K562 (cell line): ENCODE data around the gene CDC6. TPM values are rescaled to one million over a fixed set of nuclear protein-coding genes. Genes with fewer than 3 reads are reported as not detected.

Experiments
- ATAC-seq: fragments of 200-7000 bp; cut with Tn5 transposase; 3 replicates; pipeline ENCODE4 v1.9.1; 2020; ENCODE audit warnings: moderate library complexity
- BruUV-seq: library from RNA; stranded (reverse); fragments of 400-500 nt; replicated peaks from 2 replicates; lab custom pipeline; 2021; lab: Mats Ljungman, UMichigan
- CTCF ChIA-PET: fragments of 300-600 bp; formaldehyde crosslinking; extraction: SDS; loops from one replicate; lab custom pipeline; 2021; ENCODE audit warnings: low intra/inter-chr PET ratio; lab: Yijun Ruan, JAX
- POLR2A ChIA-PET: fragments of 300-600, 350-650 bp; sonication (Branson Sonifier 250); formaldehyde crosslinking; extraction: SDS; loops from one replicate; lab custom pipeline; 2021; ENCODE audit warnings: antibody characterized with exemption, inconsistent platforms; lab: Yijun Ruan, JAX
- DNase-seq, 4 experiments: peaks; one replicate each; pipeline versions ENCODE4 v3.0.0 to v3.0.0-alpha.2; 2011 to 2018; ENCODE audit warnings: low spot score in 3 of 4, mixed read lengths in 3 of 4; ENCODE audit errors: extremely low read depth in 1 of 4
- FAIRE-seq: peaks from 2 replicates; lab custom pipeline; 2011; peaks lifted over from hg19 to GRCh38; lab: Jason Lieb, UNC
- H2AFZ ChIP-seq: 2 replicates; pipeline ENCODE4 v1.6.0; 2011; ENCODE audit warnings: low read depth, low read length, control low read depth, inconsistent platforms
- H3K27ac ChIP-seq: fragments of 200-600 bp; 3 replicates; pipeline ENCODE4 v1.8.0; 2011; ENCODE audit warnings: low read depth, mild to moderate bottlenecking, control low read depth, inconsistent platforms, low read length, moderate library complexity, mixed read lengths; ENCODE audit errors: extremely low read depth
- H3K27me3 ChIP-seq, 2 experiments: fragments of 300-600 bp in 1 of 2; 2 replicates in 1 of 2; 3 replicates in 1 of 2; pipeline versions ENCODE4 v1.6.0 to v1.8.0; 2011; ENCODE audit warnings: inconsistent platforms in 2 of 2, low read length in 2 of 2, mild to moderate bottlenecking in 1 of 2, mixed read lengths in 1 of 2, moderate library complexity in 1 of 2; ENCODE audit not compliant: control insufficient read depth in 2 of 2, insufficient read depth in 2 of 2
- H3K36me3 ChIP-seq: fragments of 300-600 bp; 3 replicates; pipeline ENCODE4 v1.8.0; 2011; ENCODE audit warnings: mild to moderate bottlenecking, low read length, inconsistent platforms; ENCODE audit not compliant: control insufficient read depth, insufficient read depth
- H3K4me1 ChIP-seq, 2 experiments: fragments of 200-600 bp in 1 of 2; replicated peaks in 1 of 2; 2 replicates in 1 of 2; 3 replicates in 1 of 2; pipeline versions ENCODE4 v1.5.1 to v1.8.0; 2011; ENCODE audit warnings: inconsistent platforms in 2 of 2, low read length in 2 of 2, mild to moderate bottlenecking in 1 of 2, mixed read lengths in 1 of 2, moderate library complexity in 1 of 2; ENCODE audit not compliant: control insufficient read depth in 2 of 2, insufficient read depth in 2 of 2
- H3K4me2 ChIP-seq: 2 replicates; pipeline ENCODE4 v1.6.1; 2011; ENCODE audit warnings: low read length, control low read depth, inconsistent platforms, mixed read lengths; ENCODE audit not compliant: insufficient read depth
- H3K4me3 ChIP-seq: fragments of 200-600 bp; sonication (generic), shearing (Covaris generic); 2 replicates; pipeline ENCODE4 v1.5.1; 2016; ENCODE audit warnings: control low read depth, inconsistent platforms
- H3K79me2 ChIP-seq: fragments of 200-600 bp; 3 replicates; pipeline ENCODE4 v1.8.0; 2011; ENCODE audit warnings: low read length, inconsistent platforms; ENCODE audit not compliant: control insufficient read depth, insufficient read depth
- H3K9ac ChIP-seq, 2 experiments: 2 replicates each; pipeline versions ENCODE4 v1.6.0 to v1.6.1; 2011; ENCODE audit warnings: low read depth in 2 of 2, low read length in 2 of 2, control low read depth in 1 of 2, inconsistent platforms in 1 of 2, mild to moderate bottlenecking in 1 of 2, mixed read lengths in 1 of 2; ENCODE audit not compliant: insufficient read depth in 1 of 2
- H3K9me1 ChIP-seq: one replicate; pipeline ENCODE4 v1.6.0; 2011; ENCODE audit warnings: inconsistent platforms, mild to moderate bottlenecking, low read length, moderate library complexity; ENCODE audit not compliant: control insufficient read depth, insufficient read depth
- H3K9me3 ChIP-seq: replicated peaks from 2 replicates; pipeline ENCODE4 v1.5.1; 2011; ENCODE audit warnings: low read depth, low read length, inconsistent platforms; ENCODE audit not compliant: control insufficient read depth, insufficient read depth
- H4K20me1 ChIP-seq: replicated peaks from 2 replicates; pipeline ENCODE4 v1.6.1; 2011; ENCODE audit warnings: low read length, inconsistent platforms, mixed read lengths; ENCODE audit not compliant: control insufficient read depth, insufficient read depth
- ATF1 ChIP-seq, 2 experiments: fragments of 450-650 bp in 1 of 2; IDR thresholded peaks; 2 replicates each; pipeline ENCODE4 v1.6.1; 2016; ENCODE audit warnings: missing compliant biosample characterization in 1 of 2, missing genetic modification characterization in 1 of 2
- CEBPB ChIP-seq: fragments of 450-650 bp; IDR thresholded peaks from 2 replicates; pipeline ENCODE4 v1.6.1; 2016; ENCODE audit warnings: missing genetic modification characterization, missing compliant biosample characterization
- CEBPG ChIP-seq, 3 experiments: fragments of 200-800 bp in 1 of 3; sonication (Bioruptor generic) in 1 of 3; sonication (generic) in 1 of 3; formaldehyde crosslinking in 1 of 3; IDR thresholded peaks in 2 of 3; conservative IDR thresholded peaks in 1 of 3; 2 replicates each; pipeline versions ENCODE4 v1.6.1 to v1.8.0; 2016 to 2022; ENCODE audit warnings: missing compliant biosample characterization in 2 of 3, missing genetic modification characterization in 2 of 3, mild to moderate bottlenecking in 1 of 3, missing genetic modification reagents in 1 of 3
- KAT7 ChIP-seq: sonication (generic); formaldehyde crosslinking; IDR thresholded peaks from 2 replicates; pipeline ENCODE4 v1.8.0; 2022; ENCODE audit warnings: missing genetic modification reagents, mild to moderate bottlenecking, borderline replicate concordance
- LEF1 ChIP-seq: fragments of 450-650 bp; IDR thresholded peaks from 2 replicates; pipeline ENCODE4 v1.6.1; 2016; ENCODE audit warnings: mild to moderate bottlenecking
- MAFG ChIP-seq: fragments of 450-650 bp; conservative IDR thresholded peaks from 2 replicates; pipeline ENCODE4 v1.6.1; 2016; ENCODE audit warnings: missing genetic modification characterization, missing compliant biosample characterization
- NCOA4 ChIP-seq: fragments of 450-650 bp; IDR thresholded peaks from 2 replicates; pipeline ENCODE4 v1.6.1; 2018; ENCODE audit warnings: mild to moderate bottlenecking; ENCODE audit not compliant: partially characterized antibody
- NCOR1 ChIP-seq: fragments of 450-650 bp; IDR thresholded peaks from 2 replicates; pipeline ENCODE4 v1.6.1; 2016; ENCODE audit warnings: mild to moderate bottlenecking, moderate library complexity
- RBM22 ChIP-seq: fragments of 200-400 bp; formaldehyde crosslinking; IDR thresholded peaks from 2 replicates; pipeline ENCODE4 v1.6.1; 2018; ENCODE audit warnings: low read length, low read depth; ENCODE audit not compliant: poor library complexity, severe bottlenecking
- SMAD4 ChIP-seq: fragments of 250-450 bp; sonication (Bioruptor Pico); conservative IDR thresholded peaks from 2 replicates; pipeline ENCODE4 v1.8.0; 2021; ENCODE audit warnings: inconsistent platforms, mild to moderate bottlenecking, moderate library complexity
- TAL1 ChIP-seq: fragments of 450-650 bp; IDR thresholded peaks from 2 replicates; pipeline ENCODE4 v1.6.1; 2016; ENCODE audit warnings: mild to moderate bottlenecking
- ZNF316 ChIP-seq: fragments of 450-650 bp; IDR thresholded peaks from 2 replicates; pipeline ENCODE4 v1.6.1; 2016
- WGBS: fragments of 100-300 bp; shearing (Covaris generic); methylation state at CpG from one replicate; pipeline ENCODE4 v1.1.6; 2016; ENCODE audit warnings: low coverage, mixed read lengths; ENCODE audit not compliant: insufficient coverage; ENCODE audit errors: missing lambda C conversion rate; 5-methylcytosine and 5-hydroxymethylcytosine counted together
- in situ Hi-C: fragments of 300-500 bp; cut with MboI; formaldehyde crosslinking; loops from 4 replicates; pipeline ENCODE4 v1.15.0; 2018; ENCODE audit warnings: inconsistent platforms, mixed read lengths
- intact Hi-C: fragments of 100-400 bp; cut with micrococcal nuclease; formaldehyde crosslinking; loops from 2 replicates; pipeline ENCODE4 v1.14.2; 2022
- polyA plus RNA-seq, 8 experiments: library from polyadenylated mRNA; depleted of rRNA in 4 of 8; stranded (reverse) in 5 of 8; unstranded in 3 of 8; fragments of >200 nt; fragmentation: Nextera tagmentation in 2 of 8; fragmentation: Illumina TruSeq in 1 of 8; extraction: Ambion mirVana in 2 of 8; extraction: Trizol in 1 of 8; gene quantifications; 2 replicates each; pipeline versions ENCODE4 v1.2.1 to v1.2.3, GENCODE V29; 2011 to 2014; ENCODE audit warnings: inconsistent platforms in 1 of 8, missing spikeins in 1 of 8
- total RNA-seq, 7 experiments: library from RNA; depleted of rRNA in 6 of 7; stranded (reverse); fragments of >200 nt in 6 of 7; fragmentation: Illumina TruSeq in 2 of 7; extraction: Trizol in 2 of 7; gene quantifications; 2 replicates each; pipeline versions ENCODE4 v1.2.1 to v1.2.3, GENCODE V29; 2011 to 2021; ENCODE audit warnings: low replicate concordance in 1 of 7
- TF ChIP-seq, protein P1 (sequence below): fragments of 450-650 bp; formaldehyde crosslinking; conservative IDR thresholded peaks from 2 replicates; pipeline ENCODE4 v1.4.0; 2022; ENCODE audit warnings: mild to moderate bottlenecking, missing genetic modification characterization

Gene CDC6
- total and polyA plus RNA-seq, 9 of the 15 experiments (the other 6 are each of a cell fraction or from before 2014, with no cell fraction given), result 29.6 to 141 (median 106) TPM

DNA sequence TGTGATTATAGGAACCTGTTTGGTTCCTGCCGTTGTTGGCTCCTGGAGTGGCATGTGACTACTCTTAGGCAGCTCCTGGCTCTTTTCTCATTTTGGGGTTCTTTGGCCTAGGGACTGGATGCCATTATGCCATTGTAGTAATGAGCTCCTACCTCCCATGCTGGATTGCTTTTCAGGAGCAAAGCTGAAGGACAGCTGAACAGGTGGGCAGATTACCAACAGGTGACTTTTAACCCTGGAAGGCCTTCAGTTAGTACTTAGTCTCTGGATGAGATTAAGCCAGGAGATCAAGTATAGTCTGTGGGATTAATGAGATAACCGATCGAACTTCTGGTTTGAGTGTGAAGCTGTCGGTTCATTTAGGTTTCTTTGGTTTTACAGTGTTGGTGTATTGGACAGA is 43.4 kb upstream of the CDC6 start:
- H3K27ac ChIP-seq, result no peak overlapping the region
- no TSS peak for BruUV-seq
- POLR2A ChIA-PET, result no interaction called here
- H3K4me1 ChIP-seq, result no peaks in the 10 kb centered on the region; a peak in 1 of 5 replicates
- H4K20me1 ChIP-seq, result 0 out of 2 replicates have a peak, but pooled peaks cover 2% of the 10 kb centered on the region
- H3K27me3 ChIP-seq, result no peaks in the 10 kb centered on the region
- FAIRE-seq (peak; percentile 6), DNase-seq (no peak)
- 77% methylated on average over 4 of the region's 4 CpGs for WGBS
- no peak overlapping the region for H3K9ac ChIP-seq
- TF ChIP-seq CEBPG (CRISPR knock-in tag; IDR thresholded peaks at IDR 0.05), result no peak
- TF ChIP-seq CEBPG (tag; conservative IDR thresholded peaks at IDR 0.05 in 1 of 2, IDR thresholded peaks at IDR 0.05 in 1 of 2), result no peak
- TF ChIP-seq TAL1, result no peak
- TF ChIP-seq NCOA4, result no peak
- TF ChIP-seq KAT7 (CRISPR knock-in tag), result no peak
- TF ChIP-seq LEF1, result no peak
- TF ChIP-seq, all 486 proteins: peak for 0
- intact Hi-C loops, result no loop called here
- H3K9me3 ChIP-seq, result no peaks in the 10 kb centered on the region
- H2AFZ ChIP-seq, result no peak overlapping the region
- no peak for ATAC-seq
- H3K9me1 ChIP-seq, result no peaks in the 10 kb centered on the region
- in situ Hi-C loops, result no loop called here
- H3K79me2 ChIP-seq, result peaks cover 36% of the 10 kb centered on the region
- no peaks in the 10 kb centered on the region for H3K36me3 ChIP-seq
- H3K4me2 ChIP-seq, result no peak overlapping the region
- CTCF ChIA-PET, result no interaction called here
- H3K4me3 ChIP-seq, result no peak overlapping the region

DNA sequence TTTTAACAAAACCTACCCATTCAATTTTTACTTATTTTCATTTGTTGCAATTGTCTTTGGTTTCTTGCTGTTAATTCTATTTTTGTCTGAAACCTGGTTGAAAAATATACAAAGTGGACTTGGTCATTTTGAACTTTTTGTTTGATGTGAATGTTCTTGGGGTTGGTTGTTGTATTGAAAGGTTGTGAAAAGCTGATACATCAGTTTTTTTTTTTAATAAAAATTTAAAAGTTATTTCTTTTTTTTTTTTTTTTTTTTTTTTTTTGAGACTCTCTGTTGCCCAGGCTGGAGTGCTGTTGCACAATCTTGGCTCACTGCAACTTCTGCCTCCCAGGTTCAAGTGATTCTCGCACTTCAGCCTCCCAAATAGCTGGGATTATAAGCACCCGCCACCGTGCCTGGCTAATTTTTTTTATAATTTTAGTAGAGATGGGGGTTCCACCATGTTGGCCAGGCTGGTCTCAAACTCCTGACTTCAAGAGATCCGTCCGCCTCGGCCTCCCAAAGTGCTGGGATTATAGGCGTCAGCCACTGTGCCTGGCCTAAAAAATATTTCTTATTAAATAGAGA is 39.7 kb upstream of the CDC6 start:
- ChIA-PET POLR2A (no interaction called here), CTCF (no interaction called here)
- H2AFZ ChIP-seq, result no peak overlapping the region
- no peaks in the 10 kb centered on the region for H3K9me1 ChIP-seq
- in situ Hi-C loops (no loop called here), intact Hi-C loops (no loop called here)
- FAIRE-seq (no peak), ATAC-seq (no peak), DNase-seq (no peak)
- H4K20me1 ChIP-seq, result 0 out of 2 replicates have a peak, but pooled peaks cover 2% of the 10 kb centered on the region
- H3K4me1 ChIP-seq, result peaks cover 4 to 7% of the 10 kb centered on the region in 2 experiments; a peak in 2 of 5 replicates
- no peaks in the 10 kb centered on the region for H3K36me3 ChIP-seq
- no peaks in the 10 kb centered on the region for H3K9me3 ChIP-seq
- no peaks in the 10 kb centered on the region for H3K27me3 ChIP-seq
- peaks cover 32% of the 10 kb centered on the region for H3K79me2 ChIP-seq
- WGBS, result 76% methylated on average over 7 of the region's 7 CpGs
- no TSS peak for BruUV-seq
- no peak overlapping the region for H3K27ac ChIP-seq
- H3K9ac ChIP-seq, result no peak overlapping the region
- H3K4me2 ChIP-seq, result no peak overlapping the region
- H3K4me3 ChIP-seq, result no peak overlapping the region
- no peak for TF ChIP-seq SMAD4 (CRISPR knock-in tag)
- no peak for TF ChIP-seq ATF1 (CRISPR knock-in tag; IDR thresholded peaks at IDR 0.05)
- no peak for TF ChIP-seq ATF1 (tag; IDR thresholded peaks at IDR 0.05)
- TF ChIP-seq, protein P1, sequence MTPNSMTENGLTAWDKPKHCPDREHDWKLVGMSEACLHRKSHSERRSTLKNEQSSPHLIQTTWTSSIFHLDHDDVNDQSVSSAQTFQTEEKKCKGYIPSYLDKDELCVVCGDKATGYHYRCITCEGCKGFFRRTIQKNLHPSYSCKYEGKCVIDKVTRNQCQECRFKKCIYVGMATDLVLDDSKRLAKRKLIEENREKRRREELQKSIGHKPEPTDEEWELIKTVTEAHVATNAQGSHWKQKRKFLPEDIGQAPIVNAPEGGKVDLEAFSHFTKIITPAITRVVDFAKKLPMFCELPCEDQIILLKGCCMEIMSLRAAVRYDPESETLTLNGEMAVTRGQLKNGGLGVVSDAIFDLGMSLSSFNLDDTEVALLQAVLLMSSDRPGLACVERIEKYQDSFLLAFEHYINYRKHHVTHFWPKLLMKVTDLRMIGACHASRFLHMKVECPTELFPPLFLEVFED, result no peak
- TF ChIP-seq CEBPG (CRISPR knock-in tag; IDR thresholded peaks at IDR 0.05), result no peak
- TF ChIP-seq CEBPG (tag; conservative IDR thresholded peaks at IDR 0.05 in 1 of 2, IDR thresholded peaks at IDR 0.05 in 1 of 2), result peak in 1 of 2 experiments; percentile 19; a peak in 1 of 4 replicates
- peak; percentile 89 for TF ChIP-seq ZNF316
- TF ChIP-seq NCOR1, result no peak
- 0 out of 2 replicates have a peak, but pooled peaks have one; percentile 37 for TF ChIP-seq CEBPB (tag)
- TF ChIP-seq MAFG (tag), result 0 out of 2 replicates have a peak, but pooled peaks have one; percentile 25
- no peak for TF ChIP-seq RBM22
